GM12878 (cell line): ENCODE measurements around the gene SDK2. TPM values are rescaled to one million over a fixed set of nuclear protein-coding genes. Genes with fewer than 3 reads are reported as not detected.

ENCODE experiments used
- ATAC-seq: fragments of 200-7000 bp; cut with Tn5 transposase; 3 replicates; pipeline ENCODE4 v1.9.1; 2020; ENCODE audit warnings: mild to moderate bottlenecking, moderate library complexity
- BruUV-seq: library from RNA; stranded (reverse); fragments of 400-500 nt; replicated peaks from 2 replicates; lab custom pipeline; 2021; lab: Mats Ljungman, UMichigan
- CTCF ChIA-PET: fragments of 300-600 bp; sonication (Branson Sonifier 250); formaldehyde crosslinking; extraction: SDS; loops from one replicate; lab custom pipeline; 2021; ENCODE audit warnings: inconsistent platforms; lab: Yijun Ruan, JAX
- POLR2A ChIA-PET: fragments of 350-600 bp; formaldehyde crosslinking; extraction: SDS; loops from one replicate; lab custom pipeline; 2021; ENCODE audit warnings: inconsistent platforms; lab: Charles Lee
- RAD21 ChIA-PET: fragments of 300-600 bp; sonication (Branson Sonifier 250); formaldehyde crosslinking; loops from one replicate; lab custom pipeline; 2023; ENCODE audit warnings: antibody characterized with exemption; ENCODE audit not compliant: unreplicated experiment; lab: Charles Lee
- SMC1A ChIA-PET: fragments of 300-600 bp; sonication (Branson Sonifier 250); formaldehyde crosslinking; loops from one replicate; lab custom pipeline; 2023; ENCODE audit not compliant: unreplicated experiment, uncharacterized antibody; lab: Charles Lee
- DNase-seq: peaks from one replicate; pipeline ENCODE4 v3.0.0-alpha.2; 2011; ENCODE audit warnings: low read depth, low spot score
- FAIRE-seq: peaks from 3 replicates; lab custom pipeline; 2011; peaks lifted over from hg19 to GRCh38; lab: Jason Lieb, UNC
- H2AFZ ChIP-seq: 2 replicates; pipeline ENCODE4 v1.6.0; 2011; ENCODE audit warnings: low read depth, low read length, control low read depth; ENCODE audit not compliant: control insufficient read depth
- H3K27ac ChIP-seq: 2 replicates; pipeline ENCODE4 v1.5.1; 2011; ENCODE audit warnings: control low read depth; ENCODE audit not compliant: control insufficient read depth, insufficient read depth
- H3K27me3 ChIP-seq, 2 experiments: replicated peaks in 1 of 2; 2 replicates each; pipeline versions ENCODE4 v1.6.0 to v1.6.1; 2011; ENCODE audit warnings: low read length in 1 of 2; ENCODE audit not compliant: control insufficient read depth in 2 of 2, insufficient read depth in 2 of 2
- H3K36me3 ChIP-seq, 2 experiments: 2 replicates each; pipeline ENCODE4 v1.5.1; 2011; ENCODE audit warnings: low read length in 1 of 2; ENCODE audit not compliant: control insufficient read depth in 2 of 2, insufficient read depth in 2 of 2
- H3K4me1 ChIP-seq: 2 replicates; pipeline ENCODE4 v1.6.1; 2011; ENCODE audit warnings: mild to moderate bottlenecking, low read length, moderate library complexity, mixed read lengths; ENCODE audit not compliant: control insufficient read depth, insufficient read depth
- H3K4me2 ChIP-seq: 2 replicates; pipeline ENCODE4 v1.6.0; 2011; ENCODE audit warnings: control low read depth; ENCODE audit not compliant: control insufficient read depth, insufficient read depth
- H3K4me3 ChIP-seq: fragments of 200-600 bp; sonication (generic); 2 replicates; pipeline ENCODE4 v1.5.1; 2016
- H3K79me2 ChIP-seq: 2 replicates; pipeline ENCODE4 v1.6.0; 2011; ENCODE audit warnings: low read length; ENCODE audit not compliant: control insufficient read depth, insufficient read depth
- H3K9ac ChIP-seq: 2 replicates; pipeline ENCODE4 v1.8.0; 2011; ENCODE audit warnings: low read length, control low read depth, mixed read lengths; ENCODE audit not compliant: control insufficient read depth, insufficient read depth
- H3K9me3 ChIP-seq: replicated peaks from 3 replicates; pipeline ENCODE4 v1.5.1; 2011; ENCODE audit warnings: mild to moderate bottlenecking, low read length; ENCODE audit not compliant: control insufficient read depth, insufficient read depth
- H4K20me1 ChIP-seq: 2 replicates; pipeline ENCODE4 v1.6.0; 2011; ENCODE audit not compliant: control insufficient read depth, insufficient read depth
- BCLAF1 ChIP-seq: fragments of 450-650 bp; IDR thresholded peaks from 2 replicates; pipeline ENCODE4 v1.6.1; 2017; ENCODE audit warnings: antibody characterized with exemption, mild to moderate bottlenecking, moderate library complexity
- CHD2 ChIP-seq: IDR thresholded peaks from 2 replicates; pipeline ENCODE4 v1.6.1; 2011; ENCODE audit warnings: low read depth, low read length, improper control_type of control experiment, borderline replicate concordance
- CTCF ChIP-seq, 3 experiments: IDR thresholded peaks in 2 of 3; conservative IDR thresholded peaks in 1 of 3; 2 replicates each; pipeline ENCODE4 v1.5.1; 2011; ENCODE audit warnings: low read depth in 3 of 3, low read length in 3 of 3, mild to moderate bottlenecking in 3 of 3, control low read depth in 2 of 3, moderate library complexity in 2 of 3, inconsistent platforms in 1 of 3, mixed read lengths in 1 of 3; ENCODE audit not compliant: control insufficient read depth in 2 of 3, insufficient read depth in 1 of 3; ENCODE audit errors: extremely low read depth in 1 of 3
- GATAD2B ChIP-seq: fragments of 450-650 bp; conservative IDR thresholded peaks from 2 replicates; pipeline ENCODE4 v1.6.1; 2017; ENCODE audit warnings: low read depth, mild to moderate bottlenecking, moderate library complexity
- HDGF ChIP-seq: fragments of 450-650 bp; IDR thresholded peaks from 2 replicates; pipeline ENCODE4 v1.6.1; 2016; ENCODE audit warnings: antibody characterized with exemption
- IRF3 ChIP-seq: fragments of 450-650 bp; IDR thresholded peaks from 2 replicates; pipeline ENCODE4 v1.6.1; 2014; ENCODE audit warnings: mild to moderate bottlenecking
- NBN ChIP-seq: fragments of 450-650 bp; IDR thresholded peaks from 2 replicates; pipeline ENCODE4 v1.6.1; 2016
- NKRF ChIP-seq: fragments of 450-650 bp; conservative IDR thresholded peaks from 2 replicates; pipeline ENCODE4 v1.6.1; 2017; ENCODE audit warnings: mild to moderate bottlenecking, moderate library complexity
- WGBS: methylation state at CpG from one replicate; pipeline ENCODE4 v1.1.6; 2016; ENCODE audit warnings: low lambda C conversion rate; ENCODE audit not compliant: insufficient replicate concordance, insufficient coverage; ENCODE audit errors: missing lambda C conversion rate; 5-methylcytosine and 5-hydroxymethylcytosine counted together
- in situ Hi-C: fragments of 300-500 bp; cut with MboI; formaldehyde crosslinking; loops from 9 replicates; pipeline ENCODE4 v1.14.3; 2018; ENCODE audit warnings: mixed read lengths
- intact Hi-C: fragments of 100-400 bp; cut with micrococcal nuclease; formaldehyde crosslinking; loops from one replicate; pipeline ENCODE4 v1.14.2; 2022; ENCODE audit not compliant: unreplicated experiment
- polyA plus RNA-seq, 11 experiments: library from polyadenylated mRNA; depleted of rRNA in 4 of 11; unstranded in 6 of 11; stranded (reverse) in 5 of 11; fragments of >200 nt; fragmentation: Nextera tagmentation in 4 of 11; fragmentation: Illumina TruSeq in 1 of 11; extraction: Ambion mirVana in 4 of 11; extraction: Trizol in 1 of 11; gene quantifications; 1 replicate in 1 of 11; 2 replicates in 10 of 11; pipeline versions ENCODE4 v1.2.1 to v1.2.3, GENCODE V29; 2011 to 2016; ENCODE audit warnings: inconsistent platforms in 2 of 11, missing spikeins in 2 of 11, low read depth in 1 of 11
- total RNA-seq, 4 experiments: library from RNA; depleted of rRNA in 3 of 4; stranded (reverse); fragments of >200 nt in 3 of 4; fragmentation: Illumina TruSeq in 1 of 4; extraction: Trizol in 1 of 4; gene quantifications; 2 replicates each; pipeline versions ENCODE4 v1.2.1 to v1.2.3, GENCODE V29; 2013 to 2021

The SDK2 gene
- total and polyA plus RNA-seq, 10 of the 15 experiments (the other 5 are each of a cell fraction or from before 2014, with no cell fraction given) = 0.03 to 0.08 (median 0.03) TPM; not detected in 7

- ATAC-seq (no peak), DNase-seq (no peak), FAIRE-seq (no peak)
- 52% methylated on average over 16 of the region's 16 CpGs for WGBS
- intact Hi-C loops (no loop called here), in situ Hi-C loops (no loop called here)
- Histone ChIP-seq H3K9ac (no peak overlapping the region), H3K27ac (no peak overlapping the region), H4K20me1 (no peaks in the 10 kb centered on the region), H3K4me2 (no peak overlapping the region), H3K36me3 (no peaks in the 10 kb centered on the region), H3K27me3 (peaks cover 0 to 5% of the 10 kb centered on the region in 2 experiments; a peak in 3 of 4 replicates), H3K4me3 (no peak overlapping the region), H3K9me3 (no peaks in the 10 kb centered on the region), H3K4me1 (peaks cover 11% of the 10 kb centered on the region), H2AFZ (no peak overlapping the region), H3K79me2 (no peaks in the 10 kb centered on the region)
- ChIA-PET RAD21 (interaction anchor here (1.0 to 1.6 kb wide), 7 partner anchors 55 to 125 kb away, joined by 3 to 6 read pairs (median 3); no protein-coding TSS in a partner anchor), CTCF (interaction anchor here (0.6 to 3.8 kb wide), 4 partner anchors 14 to 371 kb away, joined by 3 to 24 read pairs (median 4); no protein-coding TSS in a partner anchor), SMC1A (interaction anchor here (1.4 kb wide), 1 partner anchor 157 kb away, joined by 5 read pairs; no protein-coding TSS in a partner anchor), POLR2A (no interaction called here)
- TF ChIP-seq BCLAF1 (no peak), CTCF (IDR thresholded peaks at IDR 0.05 in 2 of 3, conservative IDR thresholded peaks at IDR 0.05 in 1 of 3; ENCODE audit: control insufficient read depth in 2 of 3, extremely low read depth in 1 of 3, insufficient read depth in 1 of 3, low read depth in 3 of 3, low read length in 3 of 3) (no peak), IRF3 (no peak), NKRF (no peak), CHD2 (no peak), NBN (no peak), HDGF (no peak), GATAD2B (no peak)
- no TSS peak for BruUV-seq
Measured at GRCh38 chr17:73586275-73586832, 57.9 kb downstream of the SDK2 start.
